Measurements from ENCODE around the gene STEAP1B.

Gene STEAP1B

GRCh38 chr7:22386865-22387264 is 113.1 kb downstream of the STEAP1B start:
- H3K18ac ChIP-seq (ENCODE audit: low read length), result no peak overlapping the region
- H3K14ac ChIP-seq (ENCODE audit: low read length), result no peak overlapping the region
- no peaks in the 10 kb centered on the region for H3K79me2 ChIP-seq (ENCODE audit: control insufficient read depth, insufficient read depth, low read length, poor library complexity)
- no peak for DNase-seq
- no peaks in the 10 kb centered on the region for H3K79me1 ChIP-seq (ENCODE audit: low read length)
- no peak overlapping the region for H2BK120ac ChIP-seq (ENCODE audit: insufficient read depth, low read length, poor library complexity)
- no peak overlapping the region for H2AK5ac ChIP-seq (ENCODE audit: low read length)
- no peak overlapping the region for H4K8ac ChIP-seq (ENCODE audit: low read depth, low read length)
- no peaks in the 10 kb centered on the region for H3K9me3 ChIP-seq (ENCODE audit: insufficient read depth, low read depth, low read length)
- H4K12ac ChIP-seq (ENCODE audit: low read depth, low read length), result no peak overlapping the region
- no peaks in the 10 kb centered on the region for H3K27me3 ChIP-seq (ENCODE audit: insufficient read depth, low read length)
- H4K91ac ChIP-seq (ENCODE audit: low read depth, low read length), result no peak overlapping the region
- H2BK5ac ChIP-seq (ENCODE audit: low read depth, low read length, poor library complexity), result no peak overlapping the region
- H2BK12ac ChIP-seq (ENCODE audit: low read length), result no peak overlapping the region
- no CpG with 5 or more reads among the region's 1 CpG for WGBS (ENCODE audit: extremely low coverage, insufficient coverage, insufficient read length)
- H3K4me3 ChIP-seq (ENCODE audit: low read depth, low read length), result no peak overlapping the region
- no peaks in the 10 kb centered on the region for H3K36me3 ChIP-seq (ENCODE audit: control insufficient read depth in 1 of 2, insufficient read depth in 2 of 2, low read length in 2 of 2)
- H2AFZ ChIP-seq (ENCODE audit: insufficient read depth, low read length, poor library complexity), result no peak overlapping the region
- no peak overlapping the region for H3K27ac ChIP-seq (ENCODE audit: low read depth, low read length)
- no peak overlapping the region for H3K23ac ChIP-seq (ENCODE audit: low read length)
- no peak overlapping the region for H3K4me2 ChIP-seq (ENCODE audit: low read length)
- no peak overlapping the region for H3K9ac ChIP-seq (ENCODE audit: low read length)
- no peak overlapping the region for H3K4ac ChIP-seq (ENCODE audit: low read depth, low read length)
- H3K4me1 ChIP-seq (ENCODE audit: control insufficient read depth in 1 of 2, insufficient read depth in 2 of 2, low read length in 2 of 2), result no peaks in the 10 kb centered on the region

- no peaks in the 10 kb centered on the region for H3K36me3 ChIP-seq (ENCODE audit: control insufficient read depth in 1 of 2, insufficient read depth in 2 of 2, low read length in 2 of 2)
- no peaks in the 10 kb centered on the region for H3K79me2 ChIP-seq (ENCODE audit: control insufficient read depth, insufficient read depth, low read length, poor library complexity)
- no peak overlapping the region for H3K27ac ChIP-seq (ENCODE audit: low read depth, low read length)
- no peak overlapping the region for H4K8ac ChIP-seq (ENCODE audit: low read depth, low read length)
- H3K4ac ChIP-seq (ENCODE audit: low read depth, low read length), result no peak overlapping the region
- H3K79me1 ChIP-seq (ENCODE audit: low read length), result no peaks in the 10 kb centered on the region
- no peak overlapping the region for H2AFZ ChIP-seq (ENCODE audit: insufficient read depth, low read length, poor library complexity)
- H2BK5ac ChIP-seq (ENCODE audit: low read depth, low read length, poor library complexity), result no peak overlapping the region
- H3K4me2 ChIP-seq (ENCODE audit: low read length), result no peak overlapping the region
- H3K4me3 ChIP-seq (ENCODE audit: low read depth, low read length), result no peak overlapping the region
- H3K9ac ChIP-seq (ENCODE audit: low read length), result no peak overlapping the region
- no peak overlapping the region for H2BK120ac ChIP-seq (ENCODE audit: insufficient read depth, low read length, poor library complexity)
- no peak for DNase-seq
- H4K91ac ChIP-seq (ENCODE audit: low read depth, low read length), result no peak overlapping the region
- no peak overlapping the region for H3K23ac ChIP-seq (ENCODE audit: low read length)
- H2BK12ac ChIP-seq (ENCODE audit: low read length), result no peak overlapping the region
- no peaks in the 10 kb centered on the region for H3K9me3 ChIP-seq (ENCODE audit: insufficient read depth, low read depth, low read length)
- no peaks in the 10 kb centered on the region for H3K4me1 ChIP-seq (ENCODE audit: control insufficient read depth in 1 of 2, insufficient read depth in 2 of 2, low read length in 2 of 2)
- no peak overlapping the region for H3K14ac ChIP-seq (ENCODE audit: low read length)
- no peak overlapping the region for H2AK5ac ChIP-seq (ENCODE audit: low read length)
- no peak overlapping the region for H4K12ac ChIP-seq (ENCODE audit: low read depth, low read length)
- H3K27me3 ChIP-seq (ENCODE audit: insufficient read depth, low read length), result no peaks in the 10 kb centered on the region
- no CpG with 5 or more reads among the region's 2 CpGs for WGBS (ENCODE audit: extremely low coverage, insufficient coverage, insufficient read length)
- H3K18ac ChIP-seq (ENCODE audit: low read length), result no peak overlapping the region
Measured at GRCh38 chr7:22386206-22386858, 113.7 kb downstream of the STEAP1B start.

DNA sequence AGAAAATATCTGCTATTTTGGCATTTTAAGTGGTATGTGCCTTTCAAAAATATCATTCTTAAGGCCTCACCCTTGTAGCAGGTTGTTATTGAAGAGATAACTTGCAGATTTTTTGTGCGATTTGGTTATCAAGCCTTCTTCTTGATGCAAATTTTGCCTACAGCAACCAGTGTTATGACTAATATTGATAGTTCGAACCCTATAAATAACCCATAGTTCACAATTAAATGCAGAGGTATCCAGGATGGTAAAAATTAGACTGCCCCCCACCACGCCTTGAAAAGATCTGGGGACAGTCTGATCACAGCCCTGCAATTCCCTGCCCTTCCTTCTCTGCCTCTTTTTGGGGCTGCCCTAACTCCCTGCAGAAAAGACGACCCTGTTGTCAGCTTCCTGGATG is 114.7 kb downstream of the STEAP1B start:
- no peak for DNase-seq
- WGBS (ENCODE audit: extremely low coverage, insufficient coverage, insufficient read length), result no CpG with 5 or more reads among the region's 4 CpGs
- H3K79me2 ChIP-seq (ENCODE audit: control insufficient read depth, insufficient read depth, low read length, poor library complexity), result no peaks in the 10 kb centered on the region

DNA sequence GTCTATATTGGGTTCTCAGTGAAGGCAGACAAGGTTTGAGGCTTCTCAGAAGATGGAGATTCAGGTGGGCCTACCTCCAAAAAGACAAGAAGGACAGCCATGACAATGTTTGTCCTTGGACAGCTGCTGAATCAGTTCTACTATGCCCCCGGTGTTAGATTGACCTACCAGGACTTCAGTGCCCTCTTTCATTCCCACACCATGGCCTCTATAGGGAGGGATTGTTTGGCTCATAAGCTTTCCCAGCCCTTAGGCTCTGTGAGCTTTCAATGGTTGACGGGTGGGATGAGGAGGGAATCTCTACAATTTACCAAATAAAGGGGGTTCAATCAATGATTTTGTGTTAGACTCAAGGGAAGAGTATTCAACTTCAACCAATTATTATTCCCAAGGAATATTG is 119.7 kb downstream of the STEAP1B start:
- H3K79me2 ChIP-seq (ENCODE audit: control insufficient read depth, insufficient read depth, low read length, poor library complexity), result no peaks in the 10 kb centered on the region
- no peaks in the 10 kb centered on the region for H3K79me1 ChIP-seq (ENCODE audit: low read length)
- no peak overlapping the region for H3K9ac ChIP-seq (ENCODE audit: low read length)
- H4K12ac ChIP-seq (ENCODE audit: low read depth, low read length), result no peak overlapping the region
- H2BK120ac ChIP-seq (ENCODE audit: insufficient read depth, low read length, poor library complexity), result no peak overlapping the region
- no peak overlapping the region for H2BK5ac ChIP-seq (ENCODE audit: low read depth, low read length, poor library complexity)
- no peaks in the 10 kb centered on the region for H3K36me3 ChIP-seq (ENCODE audit: control insufficient read depth in 1 of 2, insufficient read depth in 2 of 2, low read length in 2 of 2)
- no peak overlapping the region for H3K27ac ChIP-seq (ENCODE audit: low read depth, low read length)
- no peak overlapping the region for H3K18ac ChIP-seq (ENCODE audit: low read length)
- WGBS (ENCODE audit: extremely low coverage, insufficient coverage, insufficient read length), result no CpG with 5 or more reads among the region's 2 CpGs
- no peak overlapping the region for H2AFZ ChIP-seq (ENCODE audit: insufficient read depth, low read length, poor library complexity)
- H2BK12ac ChIP-seq (ENCODE audit: low read length), result no peak overlapping the region
- no peak overlapping the region for H3K14ac ChIP-seq (ENCODE audit: low read length)
- H3K23ac ChIP-seq (ENCODE audit: low read length), result no peak overlapping the region
- no peak overlapping the region for H3K4ac ChIP-seq (ENCODE audit: low read depth, low read length)
- no peak for DNase-seq
- no peak overlapping the region for H4K8ac ChIP-seq (ENCODE audit: low read depth, low read length)
- H3K27me3 ChIP-seq (ENCODE audit: insufficient read depth, low read length), result no peaks in the 10 kb centered on the region
- no peak overlapping the region for H4K91ac ChIP-seq (ENCODE audit: low read depth, low read length)
- H2AK5ac ChIP-seq (ENCODE audit: low read length), result no peak overlapping the region
- no peaks in the 10 kb centered on the region for H3K9me3 ChIP-seq (ENCODE audit: insufficient read depth, low read depth, low read length)
- H3K4me3 ChIP-seq (ENCODE audit: low read depth, low read length), result no peak overlapping the region
- no peak overlapping the region for H3K4me2 ChIP-seq (ENCODE audit: low read length)
- H3K4me1 ChIP-seq (ENCODE audit: control insufficient read depth in 1 of 2, insufficient read depth in 2 of 2, low read length in 2 of 2), result peaks cover 3% of the 10 kb centered on the region in 2 experiments

More for the DNA sequence above, 114.7 kb downstream of the STEAP1B start:
- Histone ChIP-seq H2BK12ac (ENCODE audit: low read length) (no peak overlapping the region), H3K4me3 (ENCODE audit: low read depth, low read length) (no peak overlapping the region), H3K27ac (ENCODE audit: low read depth, low read length) (no peak overlapping the region), H3K4ac (ENCODE audit: low read depth, low read length) (no peak overlapping the region), H4K12ac (ENCODE audit: low read depth, low read length) (no peak overlapping the region), H3K23ac (ENCODE audit: low read length) (no peak overlapping the region), H3K14ac (ENCODE audit: low read length) (no peak overlapping the region), H2AFZ (ENCODE audit: insufficient read depth, low read length, poor library complexity) (no peak overlapping the region), H3K9me3 (ENCODE audit: insufficient read depth, low read depth, low read length) (no peaks in the 10 kb centered on the region), H3K79me1 (ENCODE audit: low read length) (no peaks in the 10 kb centered on the region), H3K4me2 (ENCODE audit: low read length) (no peak overlapping the region), H2BK120ac (ENCODE audit: insufficient read depth, low read length, poor library complexity) (no peak overlapping the region), H4K91ac (ENCODE audit: low read depth, low read length) (no peak overlapping the region), H4K8ac (ENCODE audit: low read depth, low read length) (no peak overlapping the region), H3K18ac (ENCODE audit: low read length) (no peak overlapping the region), H3K4me1 (ENCODE audit: control insufficient read depth in 1 of 2, insufficient read depth in 2 of 2, low read length in 2 of 2) (no peaks in the 10 kb centered on the region), H3K27me3 (ENCODE audit: insufficient read depth, low read length) (no peaks in the 10 kb centered on the region), H3K36me3 (ENCODE audit: control insufficient read depth in 1 of 2, insufficient read depth in 2 of 2, low read length in 2 of 2) (no peaks in the 10 kb centered on the region), H2AK5ac (ENCODE audit: low read length) (no peak overlapping the region), H2BK5ac (ENCODE audit: low read depth, low read length, poor library complexity) (no peak overlapping the region), H3K9ac (ENCODE audit: low read length) (no peak overlapping the region)
